A673 (cell line): ENCODE results near the gene TBRG1.

Experiments used
- CTCF ChIP-seq: fragments of 300-800, 200-600 bp; sonication (generic); conservative IDR thresholded peaks from 2 replicates; pipeline ENCODE4 v1.5.1; 2017; ENCODE audit warnings: low read depth, mild to moderate bottlenecking, antibody characterized with exemption, low read length, moderate library complexity, mixed read lengths
- EZH2 ChIP-seq: fragments of 200-600 bp; sonication (generic); IDR thresholded peaks from 2 replicates; pipeline ENCODE4 v1.6.1; 2017; ENCODE audit warnings: borderline replicate concordance, low read depth, mild to moderate bottlenecking, mixed read lengths, antibody characterized with exemption, low read length; ENCODE audit not compliant: poor library complexity, severe bottlenecking

GRCh38 chr11:124672536-124673215, 50.0 kb downstream of the TBRG1 start:
- TF ChIP-seq CTCF, result no peak
- no peak for TF ChIP-seq EZH2
